IMR-90 (cell line): ENCODE data around the gene AGFG1. TPM values are rescaled to one million over a fixed set of nuclear protein-coding genes. Genes with fewer than 3 reads are reported as not detected.

Experiments
- ATAC-seq: fragments of 200-7000 bp; cut with Tn5 transposase; 2 replicates; pipeline ENCODE4 v1.9.1; 2020; ENCODE audit warnings: low read depth, mild to moderate bottlenecking, moderate library complexity
- BruUV-seq: library from RNA; stranded (reverse); fragments of 400-500 nt; replicated peaks from 2 replicates; lab custom pipeline; 2021; lab: Mats Ljungman, UMichigan
- CTCF ChIA-PET: fragments of 300-600 bp; formaldehyde crosslinking; extraction: SDS; loops from one replicate; lab custom pipeline; 2021; ENCODE audit warnings: antibody characterized with exemption; lab: Yijun Ruan, JAX
- POLR2A ChIA-PET: fragments of 300-600 bp; sonication (Branson Sonifier 250); formaldehyde crosslinking; loops from one replicate; lab custom pipeline; 2022; ENCODE audit warnings: antibody characterized with exemption; ENCODE audit not compliant: unreplicated experiment; lab: Charles Lee
- DNase-seq: peaks from one replicate; pipeline ENCODE4 v3.0.0; 2013
- H2AFZ ChIP-seq: replicated peaks from 2 replicates; pipeline ENCODE3; 2013; ENCODE audit warnings: low read length, mild to moderate bottlenecking; ENCODE audit not compliant: poor library complexity
- H2AK5ac ChIP-seq: 2 replicates; pipeline ENCODE4 v1.6.1; 2013; ENCODE audit warnings: low read depth, low read length, inconsistent platforms
- H2AK9ac ChIP-seq: replicated peaks from 2 replicates; pipeline ENCODE3; 2013; ENCODE audit warnings: mild to moderate bottlenecking, low read depth, low read length, moderate library complexity; ENCODE audit not compliant: poor library complexity
- H2BK120ac ChIP-seq: 2 replicates; pipeline ENCODE4 v1.6.1; 2013; ENCODE audit warnings: low read depth, low read length, inconsistent platforms
- H2BK15ac ChIP-seq: 3 replicates; pipeline ENCODE4 v1.6.1; 2013; ENCODE audit warnings: low read depth, low read length, inconsistent platforms
- H2BK20ac ChIP-seq: 2 replicates; pipeline ENCODE4 v1.6.1; 2013; ENCODE audit warnings: low read depth, mild to moderate bottlenecking, inconsistent platforms, low read length, moderate library complexity
- H2BK5ac ChIP-seq: 2 replicates; pipeline ENCODE4 v1.6.1; 2013; ENCODE audit warnings: mild to moderate bottlenecking, low read depth, low read length, inconsistent platforms; ENCODE audit not compliant: poor library complexity, severe bottlenecking
- H3K14ac ChIP-seq: replicated peaks from 2 replicates; pipeline ENCODE4 v1.6.1; 2013; ENCODE audit warnings: low read depth, low read length, inconsistent platforms
- H3K18ac ChIP-seq: 2 replicates; pipeline ENCODE4 v1.6.1; 2013; ENCODE audit warnings: low read depth, low read length, control low read depth
- H3K23ac ChIP-seq: 2 replicates; pipeline ENCODE4 v1.6.1; 2013; ENCODE audit warnings: low read depth, low read length, inconsistent platforms
- H3K27ac ChIP-seq: 2 replicates; pipeline ENCODE4 v1.5.1; 2013; ENCODE audit warnings: mild to moderate bottlenecking, control low read depth, low read length; ENCODE audit not compliant: insufficient read depth
- H3K27me3 ChIP-seq: 2 replicates; pipeline ENCODE4 v1.6.1; 2013; ENCODE audit warnings: low read length; ENCODE audit not compliant: control insufficient read depth, insufficient read depth
- H3K36me3 ChIP-seq: 2 replicates; pipeline ENCODE4 v1.6.1; 2013; ENCODE audit warnings: low read length, mixed read lengths; ENCODE audit not compliant: control insufficient read depth, insufficient read depth
- H3K4ac ChIP-seq: 2 replicates; pipeline ENCODE4 v1.6.1; 2013; ENCODE audit warnings: low read depth, low read length, inconsistent platforms
- H3K4me1 ChIP-seq: 2 replicates; pipeline ENCODE4 v1.6.1; 2013; ENCODE audit warnings: low read length, mixed read lengths; ENCODE audit not compliant: control insufficient read depth, insufficient read depth
- H3K4me2 ChIP-seq: 2 replicates; pipeline ENCODE4 v1.6.1; 2013; ENCODE audit warnings: low read depth, mild to moderate bottlenecking, control low read depth, low read length, moderate library complexity
- H3K4me3 ChIP-seq: 2 replicates; pipeline ENCODE4 v1.5.1; 2013; ENCODE audit warnings: low read depth, mild to moderate bottlenecking, control low read depth, low read length, moderate library complexity; ENCODE audit not compliant: insufficient read depth
- H3K56ac ChIP-seq: 2 replicates; pipeline ENCODE4 v1.6.1; 2013; ENCODE audit warnings: low read length, inconsistent platforms; ENCODE audit not compliant: insufficient read depth; ENCODE audit errors: extremely low read depth
- H3K79me1 ChIP-seq, 2 experiments: 2 replicates each; pipeline ENCODE4 v1.6.1; 2013; ENCODE audit warnings: low read length in 2 of 2, inconsistent platforms in 1 of 2, low read depth in 1 of 2
- H3K9ac ChIP-seq: 2 replicates; pipeline ENCODE4 v1.6.1; 2013; ENCODE audit warnings: low read depth, low read length, control low read depth
- H3K9me1 ChIP-seq: 2 replicates; pipeline ENCODE4 v1.6.1; 2013; ENCODE audit warnings: low read length, inconsistent platforms; ENCODE audit not compliant: insufficient read depth
- H3K9me3 ChIP-seq: 2 replicates; pipeline ENCODE4 v1.6.1; 2013; ENCODE audit warnings: low read length; ENCODE audit not compliant: control insufficient read depth, insufficient read depth
- H4K20me1 ChIP-seq: 2 replicates; pipeline ENCODE4 v1.6.1; 2013; ENCODE audit warnings: low read length, inconsistent platforms; ENCODE audit not compliant: insufficient read depth
- H4K5ac ChIP-seq: 2 replicates; pipeline ENCODE4 v1.6.1; 2013; ENCODE audit warnings: mild to moderate bottlenecking, low read depth, low read length, control low read depth
- H4K8ac ChIP-seq, 2 experiments: 2 replicates each; pipeline ENCODE4 v1.6.1; 2013; ENCODE audit warnings: low read depth in 2 of 2, low read length in 2 of 2, control low read depth in 1 of 2, inconsistent platforms in 1 of 2
- H4K91ac ChIP-seq: 2 replicates; pipeline ENCODE4 v1.6.1; 2013; ENCODE audit warnings: low read depth, low read length, inconsistent platforms; ENCODE audit not compliant: insufficient read depth
- CHD1 ChIP-seq: IDR thresholded peaks from 2 replicates; pipeline ENCODE4 v1.6.1; 2012; ENCODE audit warnings: low read depth, low read length, improper control_type of control experiment
- CTCF ChIP-seq: conservative IDR thresholded peaks from 2 replicates; pipeline ENCODE4 v1.5.1; 2012; ENCODE audit warnings: mild to moderate bottlenecking, low read depth, low read length, improper control_type of control experiment
- ELK1 ChIP-seq: fragments of 150-350 bp; IDR thresholded peaks from 2 replicates; pipeline ENCODE4 v1.6.1; 2016; ENCODE audit warnings: low read depth, mild to moderate bottlenecking, low read length, moderate library complexity, borderline replicate concordance
- FOS ChIP-seq: fragments of 150-350 bp; IDR thresholded peaks from 2 replicates; pipeline ENCODE4 v1.6.1; 2016; ENCODE audit warnings: low read depth, low read length
- MAZ ChIP-seq: IDR thresholded peaks from 2 replicates; pipeline ENCODE4 v1.6.1; 2012; ENCODE audit warnings: low read depth, mild to moderate bottlenecking, low read length, improper control_type of control experiment, moderate library complexity, borderline replicate concordance
- MXI1 ChIP-seq: IDR thresholded peaks from 2 replicates; pipeline ENCODE4 v1.6.1; 2012; ENCODE audit warnings: low read depth, mild to moderate bottlenecking, low read length, moderate library complexity, borderline replicate concordance
- NFE2L2 ChIP-seq: fragments of 150-350 bp; IDR thresholded peaks from 2 replicates; pipeline ENCODE4 v1.6.1; 2016; ENCODE audit warnings: low read depth, mild to moderate bottlenecking, low read length
- RAD21 ChIP-seq: IDR thresholded peaks from 2 replicates; pipeline ENCODE4 v1.6.1; 2012; ENCODE audit warnings: low read length, improper control_type of control experiment
- SMC3 ChIP-seq: fragments of 150-350 bp; IDR thresholded peaks from 2 replicates; pipeline ENCODE4 v1.6.1; 2016; ENCODE audit warnings: low read depth, mild to moderate bottlenecking, antibody characterized with exemption, low read length, moderate library complexity
- WGBS, 2 experiments: methylation state at CpG; one replicate each; pipeline versions ENCODE4 v1.1.5 to v1.1.7; 2013; ENCODE audit warnings: missing lambda C conversion rate in 2 of 2; ENCODE audit not compliant: insufficient read length in 1 of 2; ENCODE audit errors: extremely low coverage in 2 of 2; 5-methylcytosine and 5-hydroxymethylcytosine counted together
- dilution Hi-C: fragments of 300-500 bp; cut with HindIII; formaldehyde crosslinking; loops from one replicate; pipeline ENCODE4 v1.14.3; 2018; ENCODE audit warnings: low sequenced_read_pairs; ENCODE audit not compliant: unreplicated experiment
- in situ Hi-C: fragments of 300-500 bp; cut with MboI; formaldehyde crosslinking; loops from 3 replicates; pipeline ENCODE4 v1.14.3; 2019; ENCODE audit warnings: low sequenced_read_pairs, inconsistent platforms, mixed read lengths
- intact Hi-C: fragments of 100-400 bp; cut with micrococcal nuclease; formaldehyde crosslinking; loops from 2 replicates; pipeline ENCODE4 v1.10.0; 2022
- polyA plus RNA-seq, 3 experiments: library from polyadenylated mRNA; depleted of rRNA; stranded (reverse); fragments of >200 nt; gene quantifications; 2 replicates each; pipeline ENCODE4 v1.2.3, GENCODE V29; 2012; ENCODE audit warnings: low replicate concordance in 1 of 3
- total RNA-seq: library from RNA; depleted of rRNA; stranded (reverse); fragments of >200 nt; gene quantifications from 2 replicates; pipeline ENCODE4 v1.2.3, GENCODE V29; 2012

Gene AGFG1
- total and polyA plus RNA-seq, 2 of the 4 experiments (the other 2 are of a cell fraction) = 58.4 to 126 TPM

GRCh38 chr2:227480528-227480927 lies 8.6 kb downstream of the AGFG1 start:
- Histone ChIP-seq H2BK5ac (no peak overlapping the region), H2BK120ac (no peak overlapping the region), H2AFZ (no peak overlapping the region), H3K4me1 (peaks cover 5% of the 10 kb centered on the region), H3K56ac (no peak overlapping the region), H3K4me3 (no peak overlapping the region), H3K23ac (no peak overlapping the region), H3K79me1 (peaks cover 4 to 20% of the 10 kb centered on the region in 2 experiments; a peak in 3 of 4 replicates), H4K91ac (no peak overlapping the region), H4K8ac (no peak overlapping the region), H2BK15ac (no peak overlapping the region), H4K5ac (no peak overlapping the region), H3K36me3 (no peaks in the 10 kb centered on the region), H3K27me3 (no peaks in the 10 kb centered on the region), H4K20me1 (peaks cover 81% of the 10 kb centered on the region), H2AK9ac (no peak overlapping the region), H3K4me2 (no peak overlapping the region; the same call in 1 of the 2 replicates), H2AK5ac (no peak overlapping the region), H3K14ac (no peak overlapping the region), H3K4ac (no peak overlapping the region), H3K27ac (no peak overlapping the region; the same call in 1 of the 2 replicates), H2BK20ac (no peak overlapping the region), H3K18ac (no peak overlapping the region), H3K9ac (no peak overlapping the region), H3K9me1 (0 out of 2 replicates have a peak, but pooled peaks cover 3% of the 10 kb centered on the region), H3K9me3 (no peaks in the 10 kb centered on the region)
- POLR2A ChIA-PET = interaction anchor here (0.6 kb wide), 1 partner anchor 571 kb away, joined by 3 read pairs; no protein-coding TSS in a partner anchor
- ATAC-seq (peak; percentile 13; the same call in 1 of the 2 replicates), DNase-seq (no peak)
- BruUV-seq = no TSS peak
- no CpG with 5 or more reads among the region's 2 CpGs for WGBS, 2 experiments
- dilution Hi-C loops (no loop called here), in situ Hi-C loops (loop anchor here (5.0 kb wide), 1 partner anchor 37 kb away; no protein-coding TSS in a partner anchor), intact Hi-C loops (loop anchor here (2.0 kb wide), 3 partner anchors 32 to 286 kb away; no protein-coding TSS in a partner anchor)
- no peak for TF ChIP-seq FOS
- no peak for TF ChIP-seq CTCF
- no peak for TF ChIP-seq CHD1
- TF ChIP-seq ELK1 = no peak
- TF ChIP-seq SMC3 = no peak
- no peak for TF ChIP-seq MXI1
- TF ChIP-seq NFE2L2 = no peak
- no peak for TF ChIP-seq MAZ
- no peak for TF ChIP-seq RAD21
- CTCF ChIA-PET = interaction anchor here (0.6 to 1.6 kb wide), 2 partner anchors 100 to 286 kb away, joined by 4 to 8 read pairs; no protein-coding TSS in a partner anchor
